Airway epithelial cell (primary cell): ENCODE results near the gene OR4D6. TPM values are rescaled to one million over a fixed set of nuclear protein-coding genes. Genes with fewer than 3 reads are reported as not detected.

Experiments
- total RNA-seq: library from RNA; depleted of rRNA; stranded (reverse); fragments of >200 nt; gene quantifications from 2 replicates; pipeline ENCODE4 v1.2.3, GENCODE V29; 2015

Gene OR4D6
- total RNA-seq = not detected in 2 replicates

DNA sequence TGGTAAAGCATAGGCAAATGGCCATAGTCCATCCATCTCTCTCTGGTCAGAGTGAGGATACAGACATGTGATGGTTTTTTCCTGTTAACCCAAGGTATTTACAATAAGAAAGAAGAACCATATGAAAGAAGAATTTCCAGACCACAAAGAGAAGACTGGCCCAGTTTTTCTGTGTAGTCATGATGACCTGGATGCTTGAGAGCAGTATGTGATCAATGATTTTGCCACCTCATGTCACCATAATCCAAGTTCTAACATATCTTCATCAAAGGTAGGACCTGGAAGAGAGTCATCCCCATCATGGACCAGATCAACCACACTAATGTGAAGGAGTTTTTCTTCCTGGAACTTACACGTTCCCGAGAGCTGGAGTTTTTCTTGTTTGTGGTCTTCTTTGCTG lies at the start of gene OR4D6:
TSS of gene OR4D6 (plus strand) at position 301 of the 400 bp plus-strand sequence. CDS start at position 301, 0 bp downstream.

DNA sequence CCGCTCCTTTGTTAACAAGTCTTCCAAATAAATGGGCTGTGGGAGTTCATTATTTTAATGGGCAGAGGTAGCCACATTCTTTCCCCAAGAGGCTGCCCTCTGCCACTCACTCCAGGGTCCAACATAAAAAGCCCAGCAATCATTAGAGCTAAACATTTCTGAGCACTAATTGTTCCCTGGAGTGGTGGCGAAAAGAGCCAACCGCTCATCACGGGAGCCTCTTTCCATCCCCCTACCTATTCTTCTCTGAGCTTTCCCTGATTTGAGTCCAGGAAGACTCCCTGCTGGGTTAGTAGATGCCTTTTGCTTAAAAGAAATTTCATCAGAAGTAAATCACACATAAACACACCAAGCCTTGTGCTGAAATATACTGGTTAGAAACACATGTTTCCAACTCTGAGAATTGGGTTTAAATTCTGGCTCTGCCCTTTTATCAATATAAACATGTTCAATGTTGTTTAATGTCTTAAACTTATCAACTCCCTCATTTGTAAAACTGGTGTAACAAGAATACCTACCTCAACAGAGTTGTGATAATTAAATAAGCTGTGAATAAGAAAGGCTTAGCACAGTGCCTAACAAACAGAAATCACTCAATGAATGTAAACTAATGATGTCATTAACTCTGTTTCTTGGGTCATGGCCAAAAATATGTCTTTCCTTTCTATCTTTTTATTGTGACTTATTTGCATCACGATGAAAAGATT lies 30.2 kb upstream of the OR4D6 start, which contains the start of gene OR5A2:
TSS of gene OR5A2 (minus strand) at position 53 of the 707 bp plus-strand sequence. CDS start 3,460 bp downstream, outside the sequence.

GRCh38 chr11:59436169-59436568 lies 20.6 kb upstream of the OR4D6 start, which contains the start of gene OR5A1:
OR5A1 (plus strand) TSS chr11:59436469; CDS start chr11:59443169, 6,700 bp downstream.

GRCh38 chr11:59473015-59473414 lies 16.3 kb downstream of the OR4D6 start, which contains the start of gene OR4D10:
OR4D10 (plus strand) TSS chr11:59473315; CDS start chr11:59477430, 4,115 bp downstream.

GRCh38 chr11:59503276-59503675 lies 46.5 kb downstream of the OR4D6 start, which contains the start of gene OR4D11:
OR4D11 (plus strand) TSS chr11:59503576; CDS start chr11:59503576, 0 bp downstream.

Other genes with a start within 250 kb of the OR4D6 start
- gene MPEG1, start 244.0 kb upstream of the OR4D6 start, total RNA-seq = not detected in 2 replicates
- gene OR5AN1, start 98.1 kb upstream of the OR4D6 start, total RNA-seq = not detected in 2 replicates
- gene OR5A2, start 30.5 kb upstream of the OR4D6 start, total RNA-seq = not detected in 2 replicates
- not detected in 2 replicates for gene OR5A1, start 20.5 kb upstream of the OR4D6 start, total RNA-seq
- not detected in 2 replicates for gene OR4D10, start 16.4 kb downstream of the OR4D6 start, total RNA-seq
- not detected in 2 replicates for gene OR4D11, start 46.6 kb downstream of the OR4D6 start, total RNA-seq
- gene OR4D9, start 54.6 kb downstream of the OR4D6 start, total RNA-seq = not detected in 2 replicates
- 15.8 and 23.1 TPM in 2 replicates for gene OSBP, start 158.8 kb downstream of the OR4D6 start, total RNA-seq
- 8.5 and 9.5 TPM in 2 replicates for gene PATL1, start 212.1 kb downstream of the OR4D6 start, total RNA-seq